Astrocyte (in vitro differentiated cells and primary cell): ENCODE results near the gene SLC22A5. TPM values are rescaled to one million over a fixed set of nuclear protein-coding genes. Genes with fewer than 3 reads are reported as not detected.

Experiments
- DNase-seq: peaks from one replicate; pipeline ENCODE4 v3.0.0-alpha.2; 2010; ENCODE audit warnings: low read depth
- FAIRE-seq: peaks from 2 replicates; lab custom pipeline; 2011; peaks lifted over from hg19 to GRCh38; lab: Jason Lieb, UNC
- H2AFZ ChIP-seq: 2 replicates; pipeline ENCODE4 v1.6.0; 2012; ENCODE audit warnings: low read depth, low read length, inconsistent platforms
- H3K27ac ChIP-seq: 2 replicates; pipeline ENCODE4 v1.5.1; 2011; ENCODE audit warnings: low read depth, low read length, inconsistent platforms
- H3K27me3 ChIP-seq: 2 replicates; pipeline ENCODE4 v1.6.0; 2011; ENCODE audit warnings: low read length, inconsistent platforms; ENCODE audit not compliant: insufficient read depth
- H3K36me3 ChIP-seq: 2 replicates; pipeline ENCODE4 v1.5.1; 2011; ENCODE audit warnings: low read length, inconsistent platforms; ENCODE audit not compliant: insufficient read depth
- H3K4me1 ChIP-seq: 2 replicates; pipeline ENCODE4 v1.5.1; 2011; ENCODE audit warnings: low read length, inconsistent platforms; ENCODE audit not compliant: insufficient read depth
- H3K4me2 ChIP-seq: 2 replicates; pipeline ENCODE4 v1.6.0; 2012; ENCODE audit warnings: low read length, inconsistent platforms
- H3K4me3 ChIP-seq: 2 replicates; pipeline ENCODE4 v1.5.1; 2011; ENCODE audit warnings: low read depth, mild to moderate bottlenecking, low read length, inconsistent platforms; ENCODE audit not compliant: insufficient read depth
- H3K79me2 ChIP-seq: 2 replicates; pipeline ENCODE4 v1.6.0; 2012; ENCODE audit warnings: mild to moderate bottlenecking, low read length, inconsistent platforms; ENCODE audit not compliant: insufficient read depth
- H3K9ac ChIP-seq: 2 replicates; pipeline ENCODE4 v1.6.0; 2012; ENCODE audit warnings: mild to moderate bottlenecking, low read length, inconsistent platforms
- H3K9me3 ChIP-seq: 2 replicates; pipeline ENCODE4 v1.5.1; 2012; ENCODE audit warnings: low read depth, mild to moderate bottlenecking, low read length, inconsistent platforms; ENCODE audit not compliant: insufficient read depth
- H4K20me1 ChIP-seq: 2 replicates; pipeline ENCODE4 v1.6.0; 2012; ENCODE audit warnings: low read length, inconsistent platforms; ENCODE audit not compliant: insufficient read depth
- H3K27ac Mint-ChIP-seq: one replicate; pipeline ENCODE4 v1.8.0; 2021; ENCODE audit warnings: mild to moderate bottlenecking, mixed read lengths; ENCODE audit not compliant: unreplicated experiment
- H3K27me3 Mint-ChIP-seq: one replicate; pipeline ENCODE4 v1.8.0; 2021; ENCODE audit warnings: low read depth, mixed read lengths; ENCODE audit not compliant: unreplicated experiment
- H3K36me3 Mint-ChIP-seq: one replicate; pipeline ENCODE4 v1.8.0; 2021; ENCODE audit warnings: low read depth, mixed read lengths; ENCODE audit not compliant: unreplicated experiment
- H3K4me1 Mint-ChIP-seq: one replicate; pipeline ENCODE4 v1.8.0; 2021; ENCODE audit warnings: low read depth, mixed read lengths; ENCODE audit not compliant: unreplicated experiment
- H3K4me3 Mint-ChIP-seq: one replicate; pipeline ENCODE4 v1.8.0; 2021; ENCODE audit warnings: mild to moderate bottlenecking, moderate library complexity, mixed read lengths; ENCODE audit not compliant: unreplicated experiment
- H3K9me3 Mint-ChIP-seq: one replicate; pipeline ENCODE4 v1.8.0; 2021; ENCODE audit warnings: mild to moderate bottlenecking, mixed read lengths; ENCODE audit not compliant: unreplicated experiment
- EZH2 ChIP-seq: IDR thresholded peaks from 2 replicates; pipeline ENCODE4 v1.6.1; 2012; ENCODE audit warnings: mild to moderate bottlenecking, low read length, inconsistent platforms; ENCODE audit not compliant: insufficient read depth
- total RNA-seq: library from RNA; stranded (reverse); gene quantifications from 2 replicates; pipeline ENCODE4 v1.2.1, GENCODE V29; 2021
- TF ChIP-seq, protein P1 (sequence below): IDR thresholded peaks from 2 replicates; pipeline ENCODE4 v1.5.1; 2011; ENCODE audit warnings: low read depth, mild to moderate bottlenecking, inconsistent platforms, low read length, moderate library complexity; ENCODE audit not compliant: insufficient read depth

Gene SLC22A5
- total RNA-seq, 1 donor from 2014 or later = 8.3 TPM

DNA sequence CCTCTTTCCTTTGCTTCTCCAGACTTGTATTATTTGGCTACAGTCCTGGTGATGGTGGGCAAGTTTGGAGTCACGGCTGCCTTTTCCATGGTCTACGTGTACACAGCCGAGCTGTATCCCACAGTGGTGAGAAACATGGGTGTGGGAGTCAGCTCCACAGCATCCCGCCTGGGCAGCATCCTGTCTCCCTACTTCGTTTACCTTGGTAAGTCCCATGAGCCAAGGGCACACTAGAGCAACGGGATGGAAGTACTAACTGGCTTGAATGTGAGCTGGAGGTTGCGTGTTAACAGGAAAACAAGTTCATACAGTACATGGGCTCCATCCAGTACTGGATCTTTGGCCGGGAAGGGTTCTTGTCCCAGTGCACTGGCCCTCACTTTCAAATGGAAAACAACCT is 22.9 kb downstream of the SLC22A5 start:
- no peaks in the 10 kb centered on the region for H3K9me3 ChIP-seq
- H3K4me3 ChIP-seq = no peak overlapping the region
- H3K27ac ChIP-seq = no peak overlapping the region
- no peak overlapping the region for H3K4me2 ChIP-seq
- H3K27ac Mint-ChIP-seq = no peak overlapping the region
- peaks cover 14% of the 10 kb centered on the region for H3K36me3 Mint-ChIP-seq
- H3K27me3 ChIP-seq = no peaks in the 10 kb centered on the region
- peaks cover 4% of the 10 kb centered on the region for H3K27me3 Mint-ChIP-seq
- H3K4me3 Mint-ChIP-seq = no peak overlapping the region
- no peak overlapping the region for H3K9ac ChIP-seq
- FAIRE-seq (no peak), DNase-seq (no peak)
- no peaks in the 10 kb centered on the region for H3K79me2 ChIP-seq
- no peaks in the 10 kb centered on the region for H4K20me1 ChIP-seq
- no peak overlapping the region for H2AFZ ChIP-seq
- peaks cover 46% of the 10 kb centered on the region for H3K4me1 Mint-ChIP-seq
- H3K36me3 ChIP-seq = no peaks in the 10 kb centered on the region
- H3K9me3 Mint-ChIP-seq = no peaks in the 10 kb centered on the region
- no peak for TF ChIP-seq EZH2
- TF ChIP-seq, protein P1, sequence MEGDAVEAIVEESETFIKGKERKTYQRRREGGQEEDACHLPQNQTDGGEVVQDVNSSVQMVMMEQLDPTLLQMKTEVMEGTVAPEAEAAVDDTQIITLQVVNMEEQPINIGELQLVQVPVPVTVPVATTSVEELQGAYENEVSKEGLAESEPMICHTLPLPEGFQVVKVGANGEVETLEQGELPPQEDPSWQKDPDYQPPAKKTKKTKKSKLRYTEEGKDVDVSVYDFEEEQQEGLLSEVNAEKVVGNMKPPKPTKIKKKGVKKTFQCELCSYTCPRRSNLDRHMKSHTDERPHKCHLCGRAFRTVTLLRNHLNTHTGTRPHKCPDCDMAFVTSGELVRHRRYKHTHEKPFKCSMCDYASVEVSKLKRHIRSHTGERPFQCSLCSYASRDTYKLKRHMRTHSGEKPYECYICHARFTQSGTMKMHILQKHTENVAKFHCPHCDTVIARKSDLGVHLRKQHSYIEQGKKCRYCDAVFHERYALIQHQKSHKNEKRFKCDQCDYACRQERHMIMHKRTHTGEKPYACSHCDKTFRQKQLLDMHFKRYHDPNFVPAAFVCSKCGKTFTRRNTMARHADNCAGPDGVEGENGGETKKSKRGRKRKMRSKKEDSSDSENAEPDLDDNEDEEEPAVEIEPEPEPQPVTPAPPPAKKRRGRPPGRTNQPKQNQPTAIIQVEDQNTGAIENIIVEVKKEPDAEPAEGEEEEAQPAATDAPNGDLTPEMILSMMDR = no peak
- peaks cover 30% of the 10 kb centered on the region for H3K4me1 ChIP-seq

DNA sequence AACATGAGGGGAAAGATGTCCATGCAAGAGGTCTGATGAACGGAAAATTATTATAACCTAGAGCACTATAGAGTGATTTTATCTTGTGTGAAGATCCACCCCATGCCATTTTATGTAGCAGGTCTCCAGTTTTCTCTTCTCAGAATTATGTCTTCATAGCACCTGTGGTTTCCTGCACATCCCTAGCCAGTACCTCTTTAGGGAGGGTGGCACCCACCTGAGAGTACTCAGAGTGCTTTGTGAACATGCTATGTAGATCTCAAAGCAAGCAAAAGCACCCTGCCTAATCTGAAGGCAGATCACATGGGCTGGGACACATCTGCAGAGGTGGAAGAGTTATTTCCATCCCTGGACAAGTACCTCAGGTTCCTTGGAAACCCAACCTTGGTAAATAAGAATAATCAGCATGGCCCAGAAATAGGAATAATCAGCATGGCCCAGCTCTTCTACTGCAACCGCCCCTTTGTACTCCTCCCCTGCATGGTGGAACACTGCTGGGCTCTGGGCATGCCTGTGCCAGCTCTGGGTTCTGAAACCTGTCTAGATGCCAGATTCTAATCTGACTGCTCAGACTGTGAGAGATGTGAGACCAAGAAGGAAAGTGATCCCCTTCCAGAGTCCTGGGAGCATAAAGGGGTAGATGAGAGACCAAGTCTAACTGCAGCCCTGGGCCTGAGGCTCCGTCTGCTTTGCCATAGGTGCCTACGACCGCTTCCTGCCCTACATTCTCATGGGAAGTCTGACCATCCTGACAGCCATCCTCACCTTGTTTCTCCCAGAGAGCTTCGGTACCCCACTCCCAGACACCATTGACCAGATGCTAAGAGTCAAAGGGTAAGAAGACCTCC is 23.7 kb downstream of the SLC22A5 start:
- Histone ChIP-seq H3K4me3 (no peak overlapping the region), H3K9me3 (no peaks in the 10 kb centered on the region), H3K27ac (no peak overlapping the region), H3K9ac (no peak overlapping the region), H3K79me2 (no peaks in the 10 kb centered on the region), H3K36me3 (no peaks in the 10 kb centered on the region), H3K4me2 (no peak overlapping the region), H3K27me3 (no peaks in the 10 kb centered on the region), H2AFZ (no peak overlapping the region), H4K20me1 (no peaks in the 10 kb centered on the region), H3K4me1 (peaks cover 22% of the 10 kb centered on the region)
- Mint-ChIP-seq H3K4me3 (no peak overlapping the region), H3K9me3 (no peaks in the 10 kb centered on the region), H3K27me3 (peaks cover 6% of the 10 kb centered on the region), H3K36me3 (peaks cover 14% of the 10 kb centered on the region), H3K4me1 (peaks cover 38% of the 10 kb centered on the region), H3K27ac (no peak overlapping the region)
- no peak for FAIRE-seq
- DNase-seq = no peak
- no peak for TF ChIP-seq EZH2
- TF ChIP-seq, protein P1 = no peak

DNA sequence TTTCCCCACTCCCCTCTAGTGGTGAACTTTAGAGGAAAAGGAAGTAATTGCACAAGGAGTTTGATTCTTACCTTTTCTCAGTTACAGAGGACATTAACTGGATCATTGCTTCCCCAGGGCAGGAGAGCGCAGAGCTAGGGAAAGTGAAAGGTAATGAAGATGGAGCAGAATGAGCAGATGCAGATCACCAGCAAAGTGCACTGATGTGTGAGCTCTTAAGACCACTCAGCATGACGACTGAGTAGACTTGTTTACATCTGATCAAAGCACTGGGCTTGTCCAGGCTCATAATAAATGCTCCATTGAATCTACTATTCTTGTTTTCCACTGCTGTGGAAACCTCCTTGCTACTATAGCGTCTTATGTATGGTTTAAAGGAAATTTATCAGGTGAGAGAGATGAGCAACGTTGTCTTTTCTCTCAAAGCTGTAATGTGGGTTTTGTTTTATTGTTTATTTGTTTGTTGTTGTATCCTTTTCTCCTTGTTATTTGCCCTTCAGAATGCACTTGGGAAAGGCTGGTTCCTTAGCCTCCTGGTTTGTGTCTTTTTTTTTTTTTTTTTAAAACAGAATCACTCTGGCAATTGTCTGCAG is 25.3 kb downstream of the SLC22A5 start:
- H2AFZ ChIP-seq = no peak overlapping the region
- no peaks in the 10 kb centered on the region for H3K27me3 ChIP-seq
- TF ChIP-seq EZH2 = no peak
- TF ChIP-seq, protein P1 = no peak
- H3K4me1 ChIP-seq = peaks cover 8% of the 10 kb centered on the region
- H3K27ac ChIP-seq = no peak overlapping the region
- DNase-seq (no peak), FAIRE-seq (no peak)
- H3K4me2 ChIP-seq = no peak overlapping the region
- H3K79me2 ChIP-seq = no peaks in the 10 kb centered on the region
- peaks cover 18% of the 10 kb centered on the region for H3K27me3 Mint-ChIP-seq
- no peak overlapping the region for H3K27ac Mint-ChIP-seq
- no peak overlapping the region for H3K9ac ChIP-seq
- no peaks in the 10 kb centered on the region for H3K9me3 ChIP-seq
- H4K20me1 ChIP-seq = no peaks in the 10 kb centered on the region
- no peak overlapping the region for H3K4me3 Mint-ChIP-seq
- no peak overlapping the region for H3K4me3 ChIP-seq
- H3K9me3 Mint-ChIP-seq = peaks cover 4% of the 10 kb centered on the region
- peaks cover 24% of the 10 kb centered on the region for H3K4me1 Mint-ChIP-seq
- no peaks in the 10 kb centered on the region for H3K36me3 ChIP-seq
- peaks cover 14% of the 10 kb centered on the region for H3K36me3 Mint-ChIP-seq
